WTC11 (cell line): Measurements from ENCODE around the gene CDH13. TPM values are rescaled to one million over a fixed set of nuclear protein-coding genes. Genes with fewer than 3 reads are reported as not detected.

Experiments
- ATAC-seq: fragments of 200-7000 bp; cut with Tn5 transposase; 2 replicates; pipeline ENCODE4 v1.10.0; 2021; ENCODE audit warnings: mild to moderate bottlenecking, moderate library complexity
- CTCF ChIA-PET: fragments of 300-600 bp; sonication (Branson Sonifier 250); formaldehyde crosslinking; loops from one replicate; lab custom pipeline; 2021; ENCODE audit warnings: antibody characterized with exemption; lab: Charles Lee
- POLR2A ChIA-PET: fragments of 350-600 bp; sonication (Branson Sonifier 250); formaldehyde crosslinking; loops from one replicate; lab custom pipeline; 2021; ENCODE audit warnings: antibody characterized with exemption; lab: Charles Lee
- DNase-seq: peaks from one replicate; pipeline ENCODE4 v3.0.0; 2021; ENCODE audit warnings: low spot score
- H3K27ac Mint-ChIP-seq: 2 replicates; pipeline ENCODE4 v1.8.0; 2021; ENCODE audit warnings: mixed read lengths
- H3K27me3 Mint-ChIP-seq: 2 replicates; pipeline ENCODE4 v1.8.0; 2021; ENCODE audit warnings: low read depth, mild to moderate bottlenecking, moderate library complexity, mixed read lengths
- H3K36me3 Mint-ChIP-seq: 2 replicates; pipeline ENCODE4 v1.8.0; 2021; ENCODE audit warnings: mixed read lengths
- H3K4me1 Mint-ChIP-seq: 2 replicates; pipeline ENCODE4 v1.8.0; 2022; ENCODE audit warnings: mixed read lengths
- H3K4me3 Mint-ChIP-seq: 2 replicates; pipeline ENCODE4 v1.8.0; 2021; ENCODE audit warnings: mild to moderate bottlenecking, moderate library complexity, mixed read lengths
- H3K9me3 Mint-ChIP-seq: 2 replicates; pipeline ENCODE4 v1.8.0; 2021; ENCODE audit warnings: mixed read lengths
- GTF2I ChIP-seq: fragments of 250-450 bp; sonication (Bioruptor Pico); conservative IDR thresholded peaks from 2 replicates; pipeline ENCODE4 v1.4.0; 2021; ENCODE audit warnings: mild to moderate bottlenecking
- HMGXB4 ChIP-seq: sonication (generic); formaldehyde crosslinking; IDR thresholded peaks from 2 replicates; pipeline ENCODE4 v1.8.1; 2023; ENCODE audit warnings: mild to moderate bottlenecking, moderate library complexity, missing genetic modification reagents
- IRF2 ChIP-seq: sonication (generic); formaldehyde crosslinking; IDR thresholded peaks from 2 replicates; pipeline ENCODE4 v1.8.0; 2022; ENCODE audit warnings: low read depth, missing genetic modification reagents, borderline replicate concordance
- MXD4 ChIP-seq: fragments of 250-450 bp; sonication (Bioruptor Pico); IDR thresholded peaks from 2 replicates; pipeline ENCODE4 v1.8.0; 2021; ENCODE audit warnings: mild to moderate bottlenecking, moderate library complexity, borderline replicate concordance
- NFATC4 ChIP-seq: fragments of 250-450 bp; sonication (Bioruptor Pico); IDR thresholded peaks from 2 replicates; pipeline ENCODE4 v1.9.0; 2021; ENCODE audit warnings: mild to moderate bottlenecking
- NFE2L1 ChIP-seq: sonication (generic); formaldehyde crosslinking; IDR thresholded peaks from 2 replicates; pipeline ENCODE4 v1.8.1; 2023; ENCODE audit warnings: missing genetic modification reagents
- OVOL2 ChIP-seq: fragments of 250-450 bp; sonication (Bioruptor Pico); IDR thresholded peaks from 2 replicates; pipeline ENCODE4 v1.9.0; 2021; ENCODE audit warnings: mild to moderate bottlenecking, borderline replicate concordance
- RELA ChIP-seq: sonication (generic); formaldehyde crosslinking; IDR thresholded peaks from 2 replicates; pipeline ENCODE4 v1.8.1; 2022; ENCODE audit warnings: missing genetic modification reagents, mild to moderate bottlenecking, borderline replicate concordance
- RORB ChIP-seq: fragments of 250-450 bp; sonication (Bioruptor Pico); IDR thresholded peaks from 2 replicates; pipeline ENCODE4 v1.9.0; 2021; ENCODE audit warnings: mild to moderate bottlenecking
- SP1 ChIP-seq: sonication (generic); formaldehyde crosslinking; conservative IDR thresholded peaks from 2 replicates; pipeline ENCODE4 v1.8.1; 2022; ENCODE audit warnings: missing genetic modification reagents
- TEAD1 ChIP-seq: sonication (generic); formaldehyde crosslinking; IDR thresholded peaks from 2 replicates; pipeline ENCODE4 v1.8.0; 2022; ENCODE audit warnings: mild to moderate bottlenecking, missing genetic modification reagents
- ZBTB21 ChIP-seq: sonication (generic); formaldehyde crosslinking; IDR thresholded peaks from 2 replicates; pipeline ENCODE4 v1.8.1; 2023; ENCODE audit warnings: mild to moderate bottlenecking, missing genetic modification reagents, borderline replicate concordance
- ZNF138 ChIP-seq: sonication (generic); formaldehyde crosslinking; conservative IDR thresholded peaks from 2 replicates; pipeline ENCODE4 v1.8.1; 2022; ENCODE audit warnings: mild to moderate bottlenecking, moderate library complexity, missing genetic modification reagents
- ZNF219 ChIP-seq: sonication (generic); formaldehyde crosslinking; IDR thresholded peaks from 2 replicates; pipeline ENCODE4 v1.8.0; 2023; ENCODE audit warnings: missing genetic modification reagents, mild to moderate bottlenecking, borderline replicate concordance
- ZNF317 ChIP-seq: sonication (generic); formaldehyde crosslinking; IDR thresholded peaks from 2 replicates; pipeline ENCODE4 v1.8.1; 2023; ENCODE audit warnings: low read depth, mild to moderate bottlenecking, moderate library complexity, missing genetic modification reagents, borderline replicate concordance
- ZSCAN18 ChIP-seq: fragments of 250-450 bp; sonication (Bioruptor Pico); IDR thresholded peaks from 2 replicates; pipeline ENCODE4 v2.1.2; 2022; ENCODE audit warnings: mild to moderate bottlenecking, moderate library complexity
- total RNA-seq: library from RNA; stranded (reverse); gene quantifications from 3 replicates; pipeline ENCODE4 v1.2.3, GENCODE V29; 2021
- TF ChIP-seq, protein P1 (sequence below): sonication (generic); formaldehyde crosslinking; IDR thresholded peaks from 2 replicates; pipeline ENCODE4 v1.8.1; 2023; ENCODE audit warnings: mild to moderate bottlenecking, missing genetic modification reagents, moderate library complexity
- TF ChIP-seq, protein P2 (sequence below): sonication (generic); formaldehyde crosslinking; IDR thresholded peaks from 2 replicates; pipeline ENCODE4 v1.8.1; 2023; ENCODE audit warnings: mild to moderate bottlenecking, missing genetic modification reagents, borderline replicate concordance
- TF ChIP-seq, protein P3 (sequence below): sonication (generic); formaldehyde crosslinking; IDR thresholded peaks from 2 replicates; pipeline ENCODE4 v1.8.0; 2022; ENCODE audit warnings: mild to moderate bottlenecking, missing genetic modification reagents

Gene CDH13
- total RNA-seq, 1 experiment from 2014 or later = 0.81 TPM

DNA sequence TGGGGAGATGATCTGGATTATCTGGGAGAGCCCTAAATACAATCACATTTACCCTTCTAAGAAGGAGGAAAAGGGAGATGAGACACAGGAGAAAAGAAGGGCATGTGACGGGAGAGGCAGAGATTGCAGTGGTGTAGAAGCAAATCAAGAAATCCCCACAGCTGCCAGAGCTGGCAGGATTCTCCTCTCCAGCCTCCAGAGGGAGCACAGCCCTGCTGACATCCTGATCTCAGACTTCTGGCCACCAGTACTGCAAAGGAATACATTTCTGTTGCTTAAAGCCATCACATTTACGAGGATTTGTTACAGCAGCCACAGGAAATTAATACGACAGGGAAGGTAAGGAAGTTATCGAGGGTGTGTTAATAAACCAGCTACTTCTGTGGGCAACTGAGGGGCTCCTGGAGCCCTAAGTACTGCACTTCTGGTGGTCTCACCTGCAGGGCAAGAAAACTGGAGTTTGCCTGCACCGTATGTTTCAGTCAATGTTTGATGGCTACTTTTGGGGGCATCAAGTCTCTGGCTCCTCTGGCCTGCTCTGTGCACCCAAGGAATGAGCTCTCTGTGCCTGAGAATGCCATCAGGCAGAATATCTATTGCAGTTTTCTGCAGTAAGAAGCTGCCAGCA lies 22.9 kb upstream of the CDH13 start:
- POLR2A ChIA-PET = no interaction called here
- Mint-ChIP-seq H3K4me3 (no peak overlapping the region), H3K27me3 (no peaks in the 10 kb centered on the region; the same call in 1 of the 2 replicates), H3K4me1 (peaks cover 40% of the 10 kb centered on the region), H3K9me3 (peaks cover 27% of the 10 kb centered on the region), H3K27ac (no peak overlapping the region), H3K36me3 (peaks cover 21% of the 10 kb centered on the region)
- TF ChIP-seq OVOL2 = no peak
- TF ChIP-seq ZNF219 (CRISPR knock-in tag) = no peak
- TF ChIP-seq MXD4 (CRISPR knock-in tag) = no peak
- TF ChIP-seq, protein P1, sequence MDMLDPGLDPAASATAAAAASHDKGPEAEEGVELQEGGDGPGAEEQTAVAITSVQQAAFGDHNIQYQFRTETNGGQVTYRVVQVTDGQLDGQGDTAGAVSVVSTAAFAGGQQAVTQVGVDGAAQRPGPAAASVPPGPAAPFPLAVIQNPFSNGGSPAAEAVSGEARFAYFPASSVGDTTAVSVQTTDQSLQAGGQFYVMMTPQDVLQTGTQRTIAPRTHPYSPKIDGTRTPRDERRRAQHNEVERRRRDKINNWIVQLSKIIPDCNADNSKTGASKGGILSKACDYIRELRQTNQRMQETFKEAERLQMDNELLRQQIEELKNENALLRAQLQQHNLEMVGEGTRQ = no peak
- TF ChIP-seq NFATC4 (CRISPR knock-in tag) = no peak
- ATAC-seq (peak; percentile 74), DNase-seq (peak; percentile 59)
- CTCF ChIA-PET = interaction anchor here (0.6 to 5.4 kb wide), 7 partner anchors 21 to 340 kb away, joined by 3 to 21 read pairs (median 4); no protein-coding TSS in a partner anchor

DNA sequence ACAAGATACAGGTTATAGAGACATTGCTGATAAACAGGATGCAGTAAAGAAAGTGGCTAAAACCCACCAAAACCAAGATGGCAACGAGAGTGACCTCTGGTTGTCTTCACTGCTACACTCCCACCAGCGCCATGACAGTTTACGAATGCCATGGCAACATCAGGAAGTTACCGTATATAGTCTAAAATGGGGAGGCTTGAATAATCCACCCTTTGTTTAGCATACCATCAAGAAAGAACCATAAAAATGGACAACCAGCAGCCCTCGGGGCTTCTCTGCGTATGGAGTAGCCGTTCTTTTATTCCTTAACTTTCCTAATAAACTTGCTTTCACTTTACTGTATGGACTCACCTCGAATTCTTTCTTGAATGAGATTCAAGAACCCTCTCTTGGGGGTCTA lies 21.7 kb upstream of the CDH13 start:
- DNase-seq = no peak
- H3K4me1 Mint-ChIP-seq = peaks cover 40% of the 10 kb centered on the region
- no peaks in the 10 kb centered on the region; the same call in 1 of the 2 replicates for H3K27me3 Mint-ChIP-seq
- H3K27ac Mint-ChIP-seq = no peak overlapping the region
- peaks cover 15% of the 10 kb centered on the region for H3K9me3 Mint-ChIP-seq
- ATAC-seq = no peak
- ChIA-PET POLR2A (no interaction called here), CTCF (interaction anchor here (5.4 kb wide), 1 partner anchor 341 kb away, joined by 21 read pairs; no protein-coding TSS in a partner anchor)
- H3K36me3 Mint-ChIP-seq = peaks cover 10% of the 10 kb centered on the region
- TF ChIP-seq, protein P1 = no peak
- TF ChIP-seq GTF2I (CRISPR knock-in tag) (no peak), HMGXB4 (CRISPR knock-in tag) (no peak), TEAD1 (CRISPR knock-in tag) (no peak), SP1 (CRISPR knock-in tag) (no peak), ZNF317 (CRISPR knock-in tag) (no peak), NFE2L1 (CRISPR knock-in tag) (no peak), RORB (CRISPR knock-in tag) (no peak), ZBTB21 (CRISPR knock-in tag) (no peak), RELA (CRISPR knock-in tag) (no peak), ZNF138 (CRISPR knock-in tag) (no peak), IRF2 (CRISPR knock-in tag) (no peak), ZSCAN18 (CRISPR knock-in tag) (no peak)
- TF ChIP-seq, protein P2, sequence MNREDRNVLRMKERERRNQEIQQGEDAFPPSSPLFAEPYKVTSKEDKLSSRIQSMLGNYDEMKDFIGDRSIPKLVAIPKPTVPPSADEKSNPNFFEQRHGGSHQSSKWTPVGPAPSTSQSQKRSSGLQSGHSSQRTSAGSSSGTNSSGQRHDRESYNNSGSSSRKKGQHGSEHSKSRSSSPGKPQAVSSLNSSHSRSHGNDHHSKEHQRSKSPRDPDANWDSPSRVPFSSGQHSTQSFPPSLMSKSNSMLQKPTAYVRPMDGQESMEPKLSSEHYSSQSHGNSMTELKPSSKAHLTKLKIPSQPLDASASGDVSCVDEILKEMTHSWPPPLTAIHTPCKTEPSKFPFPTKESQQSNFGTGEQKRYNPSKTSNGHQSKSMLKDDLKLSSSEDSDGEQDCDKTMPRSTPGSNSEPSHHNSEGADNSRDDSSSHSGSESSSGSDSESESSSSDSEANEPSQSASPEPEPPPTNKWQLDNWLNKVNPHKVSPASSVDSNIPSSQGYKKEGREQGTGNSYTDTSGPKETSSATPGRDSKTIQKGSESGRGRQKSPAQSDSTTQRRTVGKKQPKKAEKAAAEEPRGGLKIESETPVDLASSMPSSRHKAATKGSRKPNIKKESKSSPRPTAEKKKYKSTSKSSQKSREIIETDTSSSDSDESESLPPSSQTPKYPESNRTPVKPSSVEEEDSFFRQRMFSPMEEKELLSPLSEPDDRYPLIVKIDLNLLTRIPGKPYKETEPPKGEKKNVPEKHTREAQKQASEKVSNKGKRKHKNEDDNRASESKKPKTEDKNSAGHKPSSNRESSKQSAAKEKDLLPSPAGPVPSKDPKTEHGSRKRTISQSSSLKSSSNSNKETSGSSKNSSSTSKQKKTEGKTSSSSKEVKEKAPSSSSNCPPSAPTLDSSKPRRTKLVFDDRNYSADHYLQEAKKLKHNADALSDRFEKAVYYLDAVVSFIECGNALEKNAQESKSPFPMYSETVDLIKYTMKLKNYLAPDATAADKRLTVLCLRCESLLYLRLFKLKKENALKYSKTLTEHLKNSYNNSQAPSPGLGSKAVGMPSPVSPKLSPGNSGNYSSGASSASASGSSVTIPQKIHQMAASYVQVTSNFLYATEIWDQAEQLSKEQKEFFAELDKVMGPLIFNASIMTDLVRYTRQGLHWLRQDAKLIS = no peak
- TF ChIP-seq, protein P3, sequence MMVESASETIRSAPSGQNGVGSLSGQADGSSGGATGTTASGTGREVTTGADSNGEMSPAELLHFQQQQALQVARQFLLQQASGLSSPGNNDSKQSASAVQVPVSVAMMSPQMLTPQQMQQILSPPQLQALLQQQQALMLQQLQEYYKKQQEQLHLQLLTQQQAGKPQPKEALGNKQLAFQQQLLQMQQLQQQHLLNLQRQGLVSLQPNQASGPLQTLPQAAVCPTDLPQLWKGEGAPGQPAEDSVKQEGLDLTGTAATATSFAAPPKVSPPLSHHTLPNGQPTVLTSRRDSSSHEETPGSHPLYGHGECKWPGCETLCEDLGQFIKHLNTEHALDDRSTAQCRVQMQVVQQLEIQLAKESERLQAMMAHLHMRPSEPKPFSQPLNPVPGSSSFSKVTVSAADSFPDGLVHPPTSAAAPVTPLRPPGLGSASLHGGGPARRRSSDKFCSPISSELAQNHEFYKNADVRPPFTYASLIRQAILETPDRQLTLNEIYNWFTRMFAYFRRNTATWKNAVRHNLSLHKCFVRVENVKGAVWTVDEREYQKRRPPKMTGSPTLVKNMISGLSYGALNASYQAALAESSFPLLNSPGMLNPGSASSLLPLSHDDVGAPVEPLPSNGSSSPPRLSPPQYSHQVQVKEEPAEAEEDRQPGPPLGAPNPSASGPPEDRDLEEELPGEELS = no peak
- H3K4me3 Mint-ChIP-seq = no peak overlapping the region
